GF-D8 (cell line): Measurements from ENCODE around the gene TMEM132E.

ENCODE experiments used
- DNase-seq: peaks from one replicate; lab custom pipeline; 2025; lab: John Stamatoyannopoulos, UW

Gene TMEM132E

GRCh38 chr17:34570506-34570905 lies 8.9 kb upstream of the TMEM132E start:
- DNase-seq: no peak

GRCh38 chr17:34571428-34572130 lies 7.8 kb upstream of the TMEM132E start:
- DNase-seq: no peak

DNA sequence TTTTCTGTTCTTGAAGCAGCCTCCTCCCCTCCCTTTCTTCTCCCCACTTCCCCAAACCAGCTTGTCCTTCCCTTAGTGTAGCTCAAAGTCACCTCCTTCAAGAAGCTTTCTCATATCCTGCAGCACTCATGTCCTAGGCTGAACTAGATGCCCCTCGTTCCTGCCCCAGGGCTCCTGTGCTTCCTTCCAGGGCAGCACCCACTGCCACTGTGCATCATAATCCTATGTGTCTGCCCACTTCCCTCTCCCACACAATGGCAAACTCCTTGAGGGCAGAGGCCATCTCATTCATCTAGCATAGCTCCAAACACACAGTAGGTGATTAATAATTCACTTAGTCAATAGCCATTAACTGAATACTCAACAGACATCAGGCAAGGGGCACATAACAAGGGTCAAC lies 6.9 kb upstream of the TMEM132E start:
- no peak for DNase-seq

DNA sequence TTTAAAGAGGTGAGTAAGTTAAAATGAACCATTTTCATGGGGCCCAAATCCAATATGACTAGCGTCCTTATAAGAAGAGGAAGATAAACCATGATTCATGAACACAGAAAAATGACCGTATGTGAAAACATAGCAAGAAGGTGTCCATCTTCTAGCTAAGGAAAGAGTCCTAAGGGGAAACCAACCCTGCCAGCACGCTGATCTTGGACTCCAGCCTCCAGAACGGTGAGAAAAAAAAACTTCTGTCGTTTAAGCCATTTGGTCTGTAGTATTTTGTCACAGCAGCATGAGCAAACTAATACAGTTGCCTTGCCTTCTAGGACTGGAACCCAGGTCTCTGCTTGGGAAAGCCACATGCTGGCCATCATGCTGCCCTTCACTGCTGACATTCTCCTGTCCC lies 4.2 kb upstream of the TMEM132E start:
- DNase-seq: no peak

DNA sequence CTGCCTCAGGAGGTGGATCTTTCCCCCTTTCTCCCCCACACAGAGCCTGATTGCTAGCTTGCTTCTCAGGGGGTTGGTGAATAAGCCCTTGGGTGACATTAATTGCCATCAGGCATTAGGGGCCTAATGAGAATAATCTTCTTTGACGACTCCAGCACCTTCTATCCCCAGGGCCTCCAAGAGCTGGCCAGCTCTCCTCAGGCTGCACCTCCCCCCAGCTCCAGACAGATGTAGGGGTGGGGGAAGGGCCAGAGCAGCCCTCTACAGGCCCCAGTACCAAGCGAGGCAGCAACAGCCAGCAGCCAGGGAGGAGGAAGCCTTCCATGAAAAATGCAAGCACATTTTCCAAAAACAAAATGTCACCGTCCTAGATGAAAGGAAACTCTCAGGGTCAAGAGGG lies 1.4 kb upstream of the TMEM132E start:
- DNase-seq: no peak

DNA sequence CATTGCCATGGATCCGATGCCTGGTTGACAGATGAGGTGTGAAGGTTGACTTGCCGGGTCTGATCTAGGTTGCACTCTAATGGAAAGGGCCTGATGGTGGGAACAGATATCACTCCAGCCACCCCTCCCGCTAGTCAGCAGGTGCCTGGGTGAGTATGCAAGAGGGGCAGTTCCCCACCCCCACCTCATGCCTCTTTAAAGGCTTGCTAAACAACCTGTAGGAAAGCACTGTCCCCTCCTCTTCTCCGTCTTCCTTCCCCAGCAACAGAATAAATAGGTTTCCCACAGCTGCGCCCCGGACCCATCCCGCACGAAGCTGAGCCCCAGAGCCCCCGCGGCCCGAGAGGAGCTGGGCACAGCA lies 746 bp upstream of the TMEM132E start:
- DNase-seq: no peak

DNA sequence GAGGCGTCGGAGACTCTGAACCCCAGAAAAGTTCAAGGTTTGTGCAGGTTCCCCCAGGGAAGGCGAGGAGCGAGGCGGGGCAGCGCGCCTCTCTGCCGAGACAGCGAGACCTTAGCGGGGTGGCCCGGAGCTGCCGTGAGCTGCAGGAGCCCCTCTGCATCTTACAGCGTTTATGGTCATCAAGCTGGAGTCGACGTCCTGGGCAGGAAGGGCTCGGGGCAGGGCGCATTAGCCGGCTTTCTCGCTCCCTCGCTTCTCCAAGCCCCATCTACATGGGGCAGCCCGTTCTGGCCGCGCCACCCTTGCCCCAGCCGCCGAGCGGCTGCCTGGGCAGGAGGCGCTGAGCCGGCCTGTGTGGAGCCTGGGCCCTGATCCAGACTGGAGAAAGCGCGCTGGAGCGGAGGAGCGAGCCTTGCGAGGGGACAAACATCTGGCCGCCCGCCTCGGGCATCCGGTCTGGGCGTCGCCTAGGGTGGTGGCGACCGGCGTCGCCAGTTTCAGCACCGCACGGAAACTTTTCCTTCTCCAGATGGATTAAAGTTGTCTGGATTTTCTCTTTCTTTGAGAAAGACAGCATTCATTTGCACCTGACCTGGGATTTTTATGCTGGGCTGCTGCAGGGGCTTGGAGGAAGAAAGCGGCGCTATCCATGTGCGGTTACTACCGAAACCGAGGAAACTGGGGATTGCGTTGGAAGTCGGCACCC lies 750 bp downstream of the TMEM132E start:
- no peak for DNase-seq

GRCh38 chr17:34580685-34581445 lies 1.5 kb downstream of the TMEM132E start:
- no peak for DNase-seq

- no peak for DNase-seq
Observed at GRCh38 chr17:34581446-34582184, 2.2 kb downstream of the TMEM132E start.

- no peak for DNase-seq
Observed at GRCh38 chr17:34582185-34582900, 3.0 kb downstream of the TMEM132E start.

GRCh38 chr17:34582901-34583245 lies 3.5 kb downstream of the TMEM132E start:
- DNase-seq: no peak

- no peak for DNase-seq
Observed at GRCh38 chr17:34584805-34585416, 5.5 kb downstream of the TMEM132E start.

DNA sequence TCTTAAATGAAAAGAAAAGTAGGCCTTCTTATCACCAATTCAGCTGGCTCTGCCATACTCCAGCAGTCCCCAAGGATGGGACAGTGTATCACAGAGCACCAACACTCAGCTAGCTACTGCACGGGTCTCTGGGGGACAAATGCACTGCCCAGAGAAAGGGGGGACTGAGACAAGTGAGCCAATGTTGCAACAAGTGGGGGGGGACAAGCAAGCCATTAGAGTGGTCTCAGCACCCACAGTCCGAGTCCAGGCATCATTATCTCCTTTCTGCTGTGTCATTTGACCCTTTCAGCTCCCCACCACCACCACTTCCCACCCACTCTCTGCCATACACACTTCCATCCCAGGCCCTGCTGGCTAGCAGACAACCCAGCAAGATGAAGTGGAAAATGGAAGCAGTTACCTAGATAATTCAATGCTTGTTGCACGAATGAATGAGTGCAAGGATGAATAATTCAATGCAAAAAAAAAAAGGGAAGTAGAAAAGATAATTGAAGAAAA lies 7.0 kb downstream of the TMEM132E start:
- DNase-seq: no peak

- DNase-seq: no peak
Observed at GRCh38 chr17:34588266-34588665, 8.9 kb downstream of the TMEM132E start.

DNA sequence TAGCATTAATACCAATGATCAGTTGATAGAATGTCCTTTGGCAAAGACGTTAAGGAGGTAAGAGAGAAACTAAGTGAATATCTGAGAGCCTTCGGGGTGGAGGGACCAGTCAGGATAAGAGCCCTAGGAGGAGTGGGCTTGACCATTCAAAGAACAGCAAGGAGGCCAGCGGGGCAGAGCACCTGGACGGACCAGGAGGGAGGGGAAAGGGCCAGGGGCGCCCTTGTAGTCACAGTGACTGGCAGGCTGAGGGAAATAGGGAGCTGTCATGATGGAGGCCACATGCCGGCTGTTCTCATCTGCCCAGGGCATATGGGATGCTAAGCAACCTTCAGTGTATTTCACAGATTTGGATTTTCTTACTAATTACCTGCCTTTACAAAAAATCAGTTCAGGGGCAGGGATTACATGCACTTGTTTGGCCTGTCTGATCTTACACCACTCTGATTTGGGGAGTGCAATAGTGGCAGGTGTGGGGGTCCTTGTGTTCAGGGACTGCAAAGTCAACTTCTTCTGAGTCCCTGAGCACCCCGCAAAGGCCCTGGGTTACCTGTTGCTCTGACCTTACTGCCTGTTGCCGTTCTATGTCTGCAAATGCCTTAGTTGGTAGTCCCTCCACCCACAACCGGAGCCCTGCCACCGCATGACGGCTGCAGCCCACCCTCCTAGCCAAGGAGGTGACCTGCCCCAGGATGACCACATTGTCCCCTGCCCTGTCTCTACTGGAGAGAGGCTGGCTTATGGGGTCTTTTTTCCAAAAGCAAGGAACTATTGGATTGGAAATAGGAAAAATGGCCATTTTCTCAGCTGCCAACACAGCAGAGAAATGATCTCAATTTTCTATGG lies 10.0 kb downstream of the TMEM132E start:
- no peak for DNase-seq

- no peak for DNase-seq
Observed at GRCh38 chr17:34592002-34592401, 12.6 kb downstream of the TMEM132E start.

- DNase-seq: no peak
Observed at GRCh38 chr17:34596920-34597319, 17.5 kb downstream of the TMEM132E start.

- DNase-seq: no peak
Observed at GRCh38 chr17:34598161-34598776, 18.9 kb downstream of the TMEM132E start.

DNA sequence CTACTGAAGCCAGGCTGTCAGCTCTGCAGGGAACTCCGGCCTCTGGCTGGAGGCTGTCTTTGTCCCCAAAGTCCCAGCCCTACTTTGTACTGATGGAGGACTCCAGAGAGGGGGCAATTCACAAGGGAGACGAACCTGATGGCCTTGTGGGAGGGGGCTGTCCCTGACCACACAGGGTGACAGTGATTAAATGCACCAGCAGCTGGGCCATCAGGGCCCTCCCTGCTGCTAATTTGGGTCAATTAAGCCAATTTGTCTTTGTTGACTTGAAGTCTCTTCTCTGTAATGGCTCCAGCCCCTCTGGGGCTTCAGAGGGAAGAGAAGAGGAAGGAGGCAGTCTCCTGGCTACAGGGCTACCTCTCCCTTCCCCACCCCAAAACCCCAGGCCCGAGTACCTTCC lies 22.0 kb downstream of the TMEM132E start:
- DNase-seq: no peak

DNA sequence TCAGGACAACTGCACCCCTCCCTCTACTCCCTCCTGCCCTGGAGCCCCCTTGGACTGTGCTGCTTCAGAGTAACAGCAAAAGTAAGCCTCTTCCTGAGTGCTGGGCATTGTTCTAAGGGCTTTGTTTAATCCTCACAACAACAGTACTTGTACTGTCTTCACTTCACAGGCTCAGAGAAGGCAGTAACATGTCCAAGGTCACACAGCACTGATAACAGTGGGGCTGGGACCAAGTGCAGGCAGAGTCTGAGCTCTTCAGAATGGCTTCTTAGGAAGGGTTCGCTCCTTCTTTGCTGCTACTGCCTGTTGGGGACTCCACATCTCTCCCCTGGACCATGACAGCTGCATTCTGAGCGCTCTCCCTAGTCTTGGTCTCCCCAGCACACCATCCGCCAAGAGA lies 24.6 kb downstream of the TMEM132E start:
- DNase-seq: no peak
